ENCODE results near the gene PRSS53. TPM values are rescaled to one million over a fixed set of nuclear protein-coding genes. Genes with fewer than 3 reads are reported as not detected.

The PRSS53 gene
- total and polyA plus RNA-seq, 9 donors: 0.30 to 2.9 (median 1.5) TPM

- Histone ChIP-seq H3K27me3 (no peaks in the 10 kb centered on the region), H3K9me3 (no peaks in the 10 kb centered on the region), H3K4me3 (no peak overlapping the region), H3K27ac (no peak overlapping the region), H3K36me3 (no peaks in the 10 kb centered on the region), H3K4me1 (ENCODE audit: insufficient read depth) (no peaks in the 10 kb centered on the region)
- 74 to 80% (median 74%) methylated on average over 5 of the region's 5 CpGs for whole genome bisulfite sequencing, 3 donors
- intact Hi-C loops (cut with DNase I): loop anchor here in 1 of 4 donors (10.0 kb wide), 1 partner anchor 53 kb away; the partner anchor contains the start of gene FUS
- TF ChIP-seq EP300 (IDR thresholded peaks at IDR 0.05): no peak
- TF ChIP-seq POLR2A (IDR thresholded peaks at IDR 0.05): no peak
- no peak for TF ChIP-seq CTCF (IDR thresholded peaks at IDR 0.05)
- no peak for DNase-seq
Measured at GRCh38 chr16:31131841-31132271, 43.1 kb upstream of the PRSS53 start.

GRCh38 chr16:31131416-31131815 is 42.7 kb upstream of the PRSS53 start:
- no peak for TF ChIP-seq EP300 (IDR thresholded peaks at IDR 0.05)
- TF ChIP-seq POLR2A (IDR thresholded peaks at IDR 0.05): no peak
- no peak for TF ChIP-seq CTCF (IDR thresholded peaks at IDR 0.05)
- Histone ChIP-seq H3K27me3 (no peaks in the 10 kb centered on the region), H3K36me3 (no peaks in the 10 kb centered on the region), H3K9me3 (no peaks in the 10 kb centered on the region), H3K4me1 (ENCODE audit: insufficient read depth) (no peaks in the 10 kb centered on the region), H3K4me3 (no peak overlapping the region), H3K27ac (no peak overlapping the region)
- 83 to 94% (median 83%) methylated on average over 11 of the region's 11 CpGs for WGBS, 3 donors
- DNase-seq: no peak
- intact Hi-C loops (cut with DNase I): loop anchor here in 1 of 4 donors (10.0 kb wide), 1 partner anchor 53 kb away; the partner anchor contains the start of gene FUS

GRCh38 chr16:31130899-31131298 is 42.2 kb upstream of the PRSS53 start:
- 74 to 80% (median 79%) methylated on average over 6 of the region's 6 CpGs for WGBS, 3 donors
- Histone ChIP-seq H3K4me1 (ENCODE audit: insufficient read depth) (no peaks in the 10 kb centered on the region), H3K27ac (no peak overlapping the region), H3K36me3 (no peaks in the 10 kb centered on the region), H3K9me3 (no peaks in the 10 kb centered on the region), H3K27me3 (no peaks in the 10 kb centered on the region), H3K4me3 (no peak overlapping the region)
- no peak for DNase-seq
- TF ChIP-seq POLR2A (IDR thresholded peaks at IDR 0.05) (no peak), EP300 (IDR thresholded peaks at IDR 0.05) (no peak), CTCF (IDR thresholded peaks at IDR 0.05) (no peak)
- intact Hi-C loops (cut with DNase I): loop anchor here in 1 of 4 donors (10.0 kb wide), 1 partner anchor 54 kb away; the partner anchor contains the start of gene FUS

- Histone ChIP-seq H3K9me3 (no peaks in the 10 kb centered on the region), H3K27me3 (no peaks in the 10 kb centered on the region), H3K4me3 (no peak overlapping the region), H3K4me1 (ENCODE audit: insufficient read depth) (no peaks in the 10 kb centered on the region), H3K27ac (no peak overlapping the region), H3K36me3 (no peaks in the 10 kb centered on the region)
- TF ChIP-seq POLR2A (IDR thresholded peaks at IDR 0.05) (no peak), EP300 (IDR thresholded peaks at IDR 0.05) (no peak), CTCF (IDR thresholded peaks at IDR 0.05) (no peak)
- 74 to 86% (median 78%) methylated on average over 9 to 10 of the region's 10 CpGs for WGBS, 3 donors
- intact Hi-C loops (cut with DNase I): loop anchor here in 1 of 4 donors (10.0 kb wide), 1 partner anchor 54 kb away; the partner anchor contains the start of gene FUS
- DNase-seq: no peak
Measured at GRCh38 chr16:31130336-31130891, 41.7 kb upstream of the PRSS53 start.
